Karpas-422 (cell line): ENCODE results near the gene TMEM108. TPM values are rescaled to one million over a fixed set of nuclear protein-coding genes. Genes with fewer than 3 reads are reported as not detected.

Experiments
- DNase-seq: peaks from one replicate; pipeline ENCODE4 v3.0.0-alpha.2; 2015
- H2AFZ ChIP-seq: fragments of 200-600 bp; sonication (generic); 2 replicates; pipeline ENCODE4 v1.6.1; 2014; ENCODE audit warnings: antibody characterized with exemption, low read length, mixed read lengths
- H3K27ac ChIP-seq: fragments of 200-600 bp; sonication (generic); 2 replicates; pipeline ENCODE4 v1.5.1; 2014; ENCODE audit warnings: mild to moderate bottlenecking, low read length, moderate library complexity
- H3K27me3 ChIP-seq: fragments of 200-600 bp; sonication (generic); 2 replicates; pipeline ENCODE4 v1.6.1; 2014; ENCODE audit warnings: low read length, mixed read lengths
- H3K36me3 ChIP-seq: fragments of 200-600 bp; sonication (generic); 2 replicates; pipeline ENCODE4 v1.6.1; 2014; ENCODE audit warnings: low read length, mixed read lengths; ENCODE audit not compliant: insufficient read depth
- H3K4me1 ChIP-seq: fragments of 200-600 bp; sonication (generic); 2 replicates; pipeline ENCODE4 v1.6.1; 2014; ENCODE audit warnings: mild to moderate bottlenecking, low read length, mixed read lengths
- H3K4me2 ChIP-seq: fragments of 200-600 bp; sonication (generic); 2 replicates; pipeline ENCODE4 v1.6.1; 2014; ENCODE audit warnings: low read length, low read depth, mild to moderate bottlenecking; ENCODE audit not compliant: poor library complexity, severe bottlenecking
- H3K4me3 ChIP-seq: fragments of 200-600 bp; sonication (generic); 2 replicates; pipeline ENCODE4 v1.5.1; 2014; ENCODE audit warnings: mild to moderate bottlenecking, antibody characterized with exemption, low read length, mixed read lengths
- H3K79me2 ChIP-seq: fragments of 200-600 bp; sonication (generic); 2 replicates; pipeline ENCODE4 v1.6.1; 2014; ENCODE audit warnings: mild to moderate bottlenecking, low read length, mixed read lengths
- H3K9ac ChIP-seq: fragments of 200-600 bp; sonication (generic); 2 replicates; pipeline ENCODE4 v1.6.0; 2014; ENCODE audit warnings: low read length
- H3K9me2 ChIP-seq: fragments of 200-600 bp; sonication (generic), shearing (Covaris generic); replicated peaks from 2 replicates; pipeline ENCODE4 v1.6.0; 2014; ENCODE audit warnings: mild to moderate bottlenecking, low read length, moderate library complexity; ENCODE audit not compliant: insufficient read depth
- H3K9me3 ChIP-seq: fragments of 300-700, 200-600 bp; sonication (generic); 2 replicates; pipeline ENCODE4 v1.6.1; 2014; ENCODE audit warnings: low read length, mixed read lengths
- H4K20me1 ChIP-seq: fragments of 200-600 bp; sonication (generic); 2 replicates; pipeline ENCODE4 v1.6.1; 2014; ENCODE audit warnings: mild to moderate bottlenecking, antibody characterized with exemption, low read length, low read depth; ENCODE audit not compliant: insufficient read depth
- total RNA-seq: library from RNA; depleted of rRNA; stranded (reverse); fragments of >200 nt; shearing (Covaris generic); gene quantifications from 2 replicates; pipeline ENCODE4 v1.2.3, GENCODE V29; 2014; ENCODE audit warnings: low replicate concordance

Gene TMEM108
- total RNA-seq, 1 experiment from 2014 or later, result not detected

GRCh38 chr3:133237380-133237779 lies 199.2 kb downstream of the TMEM108 start:
- H3K4me1 ChIP-seq, result peaks cover 11% of the 10 kb centered on the region
- no peak overlapping the region for H3K4me3 ChIP-seq
- no peaks in the 10 kb centered on the region for H3K27me3 ChIP-seq
- H3K9me2 ChIP-seq, result no peaks in the 10 kb centered on the region
- H3K9ac ChIP-seq, result no peak overlapping the region
- H2AFZ ChIP-seq, result no peak overlapping the region
- H3K79me2 ChIP-seq, result no peaks in the 10 kb centered on the region
- H4K20me1 ChIP-seq, result no peaks in the 10 kb centered on the region
- H3K4me2 ChIP-seq, result no peak overlapping the region
- H3K9me3 ChIP-seq, result no peaks in the 10 kb centered on the region
- peak; percentile 33 for DNase-seq
- H3K36me3 ChIP-seq, result no peaks in the 10 kb centered on the region
- no peak overlapping the region for H3K27ac ChIP-seq

- Histone ChIP-seq H3K4me1 (peaks cover 11% of the 10 kb centered on the region), H3K79me2 (no peaks in the 10 kb centered on the region), H4K20me1 (no peaks in the 10 kb centered on the region), H3K9me3 (no peaks in the 10 kb centered on the region), H3K4me2 (no peak overlapping the region), H3K27ac (no peak overlapping the region), H3K4me3 (no peak overlapping the region), H2AFZ (no peak overlapping the region), H3K27me3 (no peaks in the 10 kb centered on the region), H3K9me2 (no peaks in the 10 kb centered on the region), H3K9ac (no peak overlapping the region), H3K36me3 (no peaks in the 10 kb centered on the region)
- peak; percentile 16 for DNase-seq
Measured at GRCh38 chr3:133238015-133238414, 199.8 kb downstream of the TMEM108 start.

- Histone ChIP-seq H3K9ac (no peak overlapping the region), H3K9me2 (no peaks in the 10 kb centered on the region), H3K27ac (no peak overlapping the region), H3K9me3 (no peaks in the 10 kb centered on the region), H2AFZ (no peak overlapping the region), H3K4me1 (peaks cover 7% of the 10 kb centered on the region; the same call in 1 of the 2 replicates), H4K20me1 (no peaks in the 10 kb centered on the region), H3K79me2 (no peaks in the 10 kb centered on the region), H3K4me2 (no peak overlapping the region), H3K27me3 (no peaks in the 10 kb centered on the region), H3K36me3 (no peaks in the 10 kb centered on the region), H3K4me3 (no peak overlapping the region)
- no peak for DNase-seq
Measured at GRCh38 chr3:133246119-133246518, 207.9 kb downstream of the TMEM108 start.

GRCh38 chr3:133246773-133247172 lies 208.6 kb downstream of the TMEM108 start:
- H3K9me2 ChIP-seq, result no peaks in the 10 kb centered on the region
- H3K79me2 ChIP-seq, result no peaks in the 10 kb centered on the region
- H3K9me3 ChIP-seq, result no peaks in the 10 kb centered on the region
- no peaks in the 10 kb centered on the region for H3K36me3 ChIP-seq
- no peak overlapping the region for H2AFZ ChIP-seq
- H3K27ac ChIP-seq, result no peak overlapping the region
- H3K27me3 ChIP-seq, result no peaks in the 10 kb centered on the region
- H3K9ac ChIP-seq, result no peak overlapping the region
- no peaks in the 10 kb centered on the region for H4K20me1 ChIP-seq
- peaks cover 7% of the 10 kb centered on the region; the same call in 1 of the 2 replicates for H3K4me1 ChIP-seq
- H3K4me2 ChIP-seq, result no peak overlapping the region
- H3K4me3 ChIP-seq, result no peak overlapping the region
- no peak for DNase-seq

GRCh38 chr3:133248389-133248788 lies 210.2 kb downstream of the TMEM108 start:
- H3K9me3 ChIP-seq, result no peaks in the 10 kb centered on the region
- no peaks in the 10 kb centered on the region for H3K9me2 ChIP-seq
- H3K27me3 ChIP-seq, result no peaks in the 10 kb centered on the region
- H3K27ac ChIP-seq, result no peak overlapping the region
- H3K36me3 ChIP-seq, result no peaks in the 10 kb centered on the region
- H2AFZ ChIP-seq, result no peak overlapping the region
- H3K9ac ChIP-seq, result no peak overlapping the region
- no peaks in the 10 kb centered on the region for H3K79me2 ChIP-seq
- no peak for DNase-seq
- no peak overlapping the region for H3K4me3 ChIP-seq
- no peaks in the 10 kb centered on the region for H4K20me1 ChIP-seq
- peaks cover 7% of the 10 kb centered on the region; the same call in 1 of the 2 replicates for H3K4me1 ChIP-seq
- no peak overlapping the region for H3K4me2 ChIP-seq

GRCh38 chr3:133249490-133249889 lies 211.3 kb downstream of the TMEM108 start:
- no peak overlapping the region for H3K9ac ChIP-seq
- H3K27ac ChIP-seq, result no peak overlapping the region
- H3K4me2 ChIP-seq, result no peak overlapping the region
- DNase-seq, result no peak
- no peaks in the 10 kb centered on the region for H3K9me3 ChIP-seq
- H3K79me2 ChIP-seq, result no peaks in the 10 kb centered on the region
- H3K4me1 ChIP-seq, result peaks cover 4% of the 10 kb centered on the region; the same call in 1 of the 2 replicates
- no peaks in the 10 kb centered on the region for H3K9me2 ChIP-seq
- no peak overlapping the region for H2AFZ ChIP-seq
- no peaks in the 10 kb centered on the region for H4K20me1 ChIP-seq
- H3K4me3 ChIP-seq, result no peak overlapping the region
- H3K27me3 ChIP-seq, result no peaks in the 10 kb centered on the region
- H3K36me3 ChIP-seq, result no peaks in the 10 kb centered on the region

- no peak overlapping the region for H3K27ac ChIP-seq
- no peak for DNase-seq
- H2AFZ ChIP-seq, result no peak overlapping the region
- H3K9ac ChIP-seq, result no peak overlapping the region
- no peaks in the 10 kb centered on the region for H3K79me2 ChIP-seq
- H4K20me1 ChIP-seq, result no peaks in the 10 kb centered on the region
- H3K4me2 ChIP-seq, result no peak overlapping the region
- no peaks in the 10 kb centered on the region for H3K9me2 ChIP-seq
- no peaks in the 10 kb centered on the region for H3K9me3 ChIP-seq
- H3K36me3 ChIP-seq, result no peaks in the 10 kb centered on the region
- no peaks in the 10 kb centered on the region for H3K4me1 ChIP-seq
- H3K4me3 ChIP-seq, result no peak overlapping the region
- H3K27me3 ChIP-seq, result no peaks in the 10 kb centered on the region
Measured at GRCh38 chr3:133254151-133254550, 216.0 kb downstream of the TMEM108 start.

- H3K27me3 ChIP-seq, result no peaks in the 10 kb centered on the region
- no peak overlapping the region for H3K27ac ChIP-seq
- no peaks in the 10 kb centered on the region for H4K20me1 ChIP-seq
- H3K4me3 ChIP-seq, result no peak overlapping the region
- DNase-seq, result no peak
- H3K4me1 ChIP-seq, result no peaks in the 10 kb centered on the region
- no peak overlapping the region for H3K4me2 ChIP-seq
- H3K9ac ChIP-seq, result no peak overlapping the region
- no peaks in the 10 kb centered on the region for H3K9me2 ChIP-seq
- no peaks in the 10 kb centered on the region for H3K36me3 ChIP-seq
- no peak overlapping the region for H2AFZ ChIP-seq
- no peaks in the 10 kb centered on the region for H3K9me3 ChIP-seq
- no peaks in the 10 kb centered on the region for H3K79me2 ChIP-seq
Measured at GRCh38 chr3:133254716-133255115, 216.5 kb downstream of the TMEM108 start.
